Panc1 (cell line): ENCODE measurements around the gene RBM19.

Experiments
- POLR2AphosphoS5 ChIP-seq: IDR thresholded peaks from 2 replicates; pipeline ENCODE4 v1.6.1; 2012; ENCODE audit warnings: mild to moderate bottlenecking, low read depth, low read length, moderate library complexity
- REST ChIP-seq, 2 experiments: IDR thresholded peaks; 2 replicates each; pipeline ENCODE4 v1.6.1; 2011 to 2012; ENCODE audit warnings: low read depth in 2 of 2, control low read depth in 1 of 2, low read length in 1 of 2, mild to moderate bottlenecking in 1 of 2, moderate library complexity in 1 of 2; ENCODE audit not compliant: insufficient read depth in 1 of 2
- TCF7L2 ChIP-seq: IDR thresholded peaks from 2 replicates; pipeline ENCODE4 v1.6.1; 2011; ENCODE audit warnings: mild to moderate bottlenecking, low read depth, low read length, inconsistent platforms
- TF ChIP-seq, protein P1 (sequence below): fragments of 450-650 bp; IDR thresholded peaks from 2 replicates; pipeline ENCODE4 v1.5.1; 2017; ENCODE audit warnings: mild to moderate bottlenecking

- TF ChIP-seq, protein P1, sequence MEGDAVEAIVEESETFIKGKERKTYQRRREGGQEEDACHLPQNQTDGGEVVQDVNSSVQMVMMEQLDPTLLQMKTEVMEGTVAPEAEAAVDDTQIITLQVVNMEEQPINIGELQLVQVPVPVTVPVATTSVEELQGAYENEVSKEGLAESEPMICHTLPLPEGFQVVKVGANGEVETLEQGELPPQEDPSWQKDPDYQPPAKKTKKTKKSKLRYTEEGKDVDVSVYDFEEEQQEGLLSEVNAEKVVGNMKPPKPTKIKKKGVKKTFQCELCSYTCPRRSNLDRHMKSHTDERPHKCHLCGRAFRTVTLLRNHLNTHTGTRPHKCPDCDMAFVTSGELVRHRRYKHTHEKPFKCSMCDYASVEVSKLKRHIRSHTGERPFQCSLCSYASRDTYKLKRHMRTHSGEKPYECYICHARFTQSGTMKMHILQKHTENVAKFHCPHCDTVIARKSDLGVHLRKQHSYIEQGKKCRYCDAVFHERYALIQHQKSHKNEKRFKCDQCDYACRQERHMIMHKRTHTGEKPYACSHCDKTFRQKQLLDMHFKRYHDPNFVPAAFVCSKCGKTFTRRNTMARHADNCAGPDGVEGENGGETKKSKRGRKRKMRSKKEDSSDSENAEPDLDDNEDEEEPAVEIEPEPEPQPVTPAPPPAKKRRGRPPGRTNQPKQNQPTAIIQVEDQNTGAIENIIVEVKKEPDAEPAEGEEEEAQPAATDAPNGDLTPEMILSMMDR, result no peak
- TF ChIP-seq REST (IDR thresholded peaks at IDR 0.05; ENCODE audit: insufficient read depth in 1 of 2, low read depth in 2 of 2, low read length in 1 of 2) (no peak), POLR2AphosphoS5 (no peak), TCF7L2 (no peak)
Measured at GRCh38 chr12:113774526-113774925, 191.6 kb downstream of the RBM19 start.
